ENCODE results near the gene CACNG1.

DNA sequence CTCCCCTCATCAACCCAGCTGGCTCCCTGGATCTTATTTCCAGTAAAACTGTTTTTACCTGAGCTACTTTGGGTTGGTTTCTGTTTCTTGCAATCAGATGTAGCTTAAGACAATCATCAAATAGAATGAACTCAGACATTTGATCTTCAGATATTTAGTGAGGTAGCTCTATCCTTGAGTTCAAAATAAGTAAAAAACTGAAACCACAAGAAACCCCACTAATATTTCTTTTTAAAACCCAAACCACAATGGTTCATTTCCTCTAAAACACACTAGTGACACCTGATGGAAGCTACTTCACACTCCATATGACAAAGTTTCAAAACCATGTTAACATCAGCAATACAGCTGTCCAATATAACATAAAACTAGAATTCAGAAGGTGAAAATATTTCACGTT, 37.8 kb downstream of the CACNG1 start:
- TF ChIP-seq, protein P1, sequence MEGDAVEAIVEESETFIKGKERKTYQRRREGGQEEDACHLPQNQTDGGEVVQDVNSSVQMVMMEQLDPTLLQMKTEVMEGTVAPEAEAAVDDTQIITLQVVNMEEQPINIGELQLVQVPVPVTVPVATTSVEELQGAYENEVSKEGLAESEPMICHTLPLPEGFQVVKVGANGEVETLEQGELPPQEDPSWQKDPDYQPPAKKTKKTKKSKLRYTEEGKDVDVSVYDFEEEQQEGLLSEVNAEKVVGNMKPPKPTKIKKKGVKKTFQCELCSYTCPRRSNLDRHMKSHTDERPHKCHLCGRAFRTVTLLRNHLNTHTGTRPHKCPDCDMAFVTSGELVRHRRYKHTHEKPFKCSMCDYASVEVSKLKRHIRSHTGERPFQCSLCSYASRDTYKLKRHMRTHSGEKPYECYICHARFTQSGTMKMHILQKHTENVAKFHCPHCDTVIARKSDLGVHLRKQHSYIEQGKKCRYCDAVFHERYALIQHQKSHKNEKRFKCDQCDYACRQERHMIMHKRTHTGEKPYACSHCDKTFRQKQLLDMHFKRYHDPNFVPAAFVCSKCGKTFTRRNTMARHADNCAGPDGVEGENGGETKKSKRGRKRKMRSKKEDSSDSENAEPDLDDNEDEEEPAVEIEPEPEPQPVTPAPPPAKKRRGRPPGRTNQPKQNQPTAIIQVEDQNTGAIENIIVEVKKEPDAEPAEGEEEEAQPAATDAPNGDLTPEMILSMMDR (IDR thresholded peaks at IDR 0.05): peak; percentile 12
- TF ChIP-seq EZH2 (IDR thresholded peaks at IDR 0.05): no peak

All from neural progenitor cell (in vitro differentiated cells).